Ovary (tissue), 10 donors: ENCODE measurements around the gene SUPT20H. TPM values are rescaled to one million over a fixed set of nuclear protein-coding genes. Genes with fewer than 3 reads are reported as not detected.

ENCODE experiments used
- DNase-seq, 5 donors: peaks; one replicate each; pipeline ENCODE4 v3.0.0-alpha.2; 2019 to 2020
- H3K27ac ChIP-seq, 2 donors: fragments of 200-600 bp; one replicate each; pipeline versions ENCODE4 v1.5.1 to v1.8.0; 2019 to 2022
- H3K27me3 ChIP-seq: fragments of 200-600 bp; one replicate; pipeline ENCODE4 v1.8.0; 2022
- H3K36me3 ChIP-seq: fragments of 200-600 bp; sonication (generic); one replicate; pipeline ENCODE4 v1.5.1; 2019
- H3K4me1 ChIP-seq: one replicate; pipeline ENCODE4 v1.8.1; 2013; ENCODE audit warnings: mild to moderate bottlenecking, moderate library complexity; ENCODE audit not compliant: insufficient read depth
- H3K4me3 ChIP-seq: fragments of 200-600 bp; sonication (generic); one replicate; pipeline ENCODE4 v1.5.1; 2017
- H3K9me3 ChIP-seq, 2 donors: fragments of 200-600 bp in 1 of 2; sonication (generic) in 1 of 2; one replicate each; pipeline versions ENCODE4 v1.5.1 to v1.8.1; 2013 to 2019; ENCODE audit warnings: mild to moderate bottlenecking in 1 of 2, moderate library complexity in 1 of 2
- CTCF ChIP-seq, 3 donors: fragments of 450-650 bp in 2 of 3; fragments of 200-600 bp in 1 of 3; IDR thresholded peaks; one replicate each; pipeline versions ENCODE4 v1.5.1 to v1.8.0; 2016 to 2022; ENCODE audit warnings: antibody characterized with exemption in 3 of 3, mild to moderate bottlenecking in 1 of 3
- EP300 ChIP-seq: sonication (generic); formaldehyde crosslinking; IDR thresholded peaks from one replicate; pipeline ENCODE4 v1.6.1; 2017; ENCODE audit warnings: antibody characterized with exemption
- POLR2A ChIP-seq: fragments of 450-650 bp; IDR thresholded peaks from one replicate; pipeline ENCODE4 v1.6.1; 2017; ENCODE audit warnings: antibody characterized with exemption, mild to moderate bottlenecking, moderate library complexity
- WGBS, 3 donors: extraction: QIAGEN DNeasy Blood & Tissue Kit in 1 of 3; methylation state at CpG; one replicate each; pipeline versions ENCODE4 v1.1.5 to v1.1.7; 2013 to 2017; 5-methylcytosine and 5-hydroxymethylcytosine counted together
- intact Hi-C, 4 donors: fragments of 100-400 bp; cut with DNase I; formaldehyde crosslinking; loops; one replicate each; pipeline versions ENCODE4 v1.11.0 to v1.15.1; 2022 to 2023
- long read RNA-seq, 3 donors: library from polyadenylated mRNA in 2 of 3; unstranded in 2 of 3; transcript quantifications; one replicate each; pipeline ENCODE4 v2.0.0 and lab custom pipeline, GENCODE V29; 2021 to 2026
- polyA plus RNA-seq, 2 donors: library from polyadenylated mRNA; stranded (reverse); fragments of 200-250 nt in 1 of 2; fragments of 350-450 nt in 1 of 2; fragmentation: Illumina TruSeq in 1 of 2; extraction: RNeasy Lipid Tissue Mini Kit (QIAGEN cat#74804) in 1 of 2; gene quantifications; one replicate each; pipeline ENCODE4 v1.2.3, GENCODE V29; 2013 to 2014
- total RNA-seq, 7 donors: library from RNA; depleted of rRNA in 2 of 7; stranded (reverse); fragments of >200 nt in 2 of 7; fragmentation: NEBNext Ultra II Directional in 3 of 7; extraction: Animal tissue kit (Norgen Biotek cat#: 25700) in 3 of 7; gene quantifications; one replicate each; pipeline versions ENCODE4 v1.1.0 to v1.2.4, GENCODE V29; 2016 to 2023
- donor health status: DM: no; HTN: no; CAD: no; lungs with moderate emphysema.
- donor health status: DM: no; HTN: no; CAD: no.
- donor health status: Bipolar disorder and iron deficiency.
- donor health status: DM: yes; HTN: yes; CAD: no.
- donor health status: DM: no; HTN: no; CAD: no.
- donor health status: DM: yes; HTN: yes; CAD: no.

SUPT20H gene
- total RNA-seq (10 to 100 TPM; 36.6 to 57.1 (median 50.9) TPM), polyA plus RNA-seq (100 to 1,000 TPM in 1 of 2 donors, 10 to 100 TPM in 1; 31.7 to 108 TPM)
- long read RNA-seq, donor 1, partial matches to known transcripts = 9 of 49 reads
- long read RNA-seq, donor 1, other reads (novel, unspliced or antisense) = 35 of 49 reads
- long read RNA-seq, donor 2, partial matches to known transcripts = 0 of 6 reads
- long read RNA-seq, donor 2, other reads (novel, unspliced or antisense) = 0 of 6 reads
- long read RNA-seq, donor 3, partial matches to known transcripts = 4 of 65 reads
- long read RNA-seq, donor 3, other reads (novel, unspliced or antisense) = 55 of 65 reads

GRCh38 chr13:37058910-37059847 lies at the start of gene SUPT20H:
SUPT20H (minus strand) TSS chr13:37059688; CDS start chr13:37051490, 8,198 bp downstream.
- no peaks in the 10 kb centered on the region for H3K4me1 ChIP-seq
- peak; percentile 90 to 97 (median 93) for DNase-seq
- intact Hi-C loops = no loop called here
- no peaks in the 10 kb centered on the region for H3K27me3 ChIP-seq
- WGBS, 3 donors = 0 to 1% (median 0%) methylated on average over 67 to 75 of the region's 75 CpGs
- H3K36me3 ChIP-seq = no peaks in the 10 kb centered on the region
- H3K27ac ChIP-seq = peak within 1 kb of the TSS; percentile 54 to 79
- no peaks in the 10 kb centered on the region for H3K9me3 ChIP-seq
- peak; percentile 78 for TF ChIP-seq POLR2A
- no peak for TF ChIP-seq EP300
- peak within 1 kb of the TSS; percentile 81 for H3K4me3 ChIP-seq

DNA sequence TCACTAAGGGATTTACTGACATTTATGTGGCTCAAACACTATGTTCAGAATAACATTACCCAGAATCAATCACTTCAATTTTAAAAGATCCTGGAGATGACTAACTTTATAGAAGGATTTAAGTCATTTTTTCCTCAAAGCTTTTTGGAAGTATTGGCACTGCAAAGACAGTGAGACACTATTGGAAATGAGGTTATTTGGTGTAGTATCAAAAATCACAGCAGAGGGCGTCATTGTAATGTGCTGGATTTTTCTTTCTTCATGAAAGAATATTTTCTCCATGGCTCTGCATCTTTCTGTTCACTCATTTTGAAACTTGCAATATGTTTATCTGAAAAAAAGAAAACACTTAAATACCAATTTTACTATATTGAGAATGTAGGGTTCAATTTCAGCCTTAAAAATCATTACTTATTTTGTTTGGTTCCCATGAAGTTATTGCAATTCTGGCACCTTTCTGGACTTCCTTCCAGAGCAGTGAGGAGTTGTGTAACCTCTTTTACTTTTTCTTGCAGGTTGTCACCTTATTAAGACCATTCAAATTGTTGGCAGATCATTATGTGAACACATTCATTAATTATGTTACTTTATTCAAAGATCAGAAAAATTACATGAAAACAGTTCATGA lies 49.7 kb upstream of the SUPT20H start:
- intact Hi-C loops = loop anchor here in 1 of 4 donors (10.0 kb wide), 1 partner anchor 496 kb away; no protein-coding TSS in a partner anchor
- no peaks in the 10 kb centered on the region for H3K4me1 ChIP-seq
- WGBS, 3 donors = 0 to 3% (median 0%) methylated on average over 1 of the region's 1 CpG
- no peak for TF ChIP-seq POLR2A
- TF ChIP-seq EP300 = no peak
- TF ChIP-seq CTCF (IDR thresholded peaks at IDR 0.05) = peak in 2 of 3 donors; percentile 30 to 40
- H3K36me3 ChIP-seq = no peaks in the 10 kb centered on the region
- no peak overlapping the region for H3K27ac ChIP-seq
- H3K9me3 ChIP-seq = no peaks in the 10 kb centered on the region
- H3K4me3 ChIP-seq = no peak overlapping the region
- no peaks in the 10 kb centered on the region for H3K27me3 ChIP-seq
- no peak for DNase-seq

GRCh38 chr13:37107868-37108267 lies 48.4 kb upstream of the SUPT20H start:
- no peak for TF ChIP-seq EP300
- no peak for TF ChIP-seq CTCF (IDR thresholded peaks at IDR 0.05)
- TF ChIP-seq POLR2A = no peak
- 89 to 97% (median 92%) methylated on average over 1 of the region's 1 CpG for WGBS, 3 donors
- Histone ChIP-seq H3K4me3 (no peak overlapping the region), H3K27ac (no peak overlapping the region), H3K9me3 (no peaks in the 10 kb centered on the region), H3K4me1 (no peaks in the 10 kb centered on the region), H3K27me3 (no peaks in the 10 kb centered on the region), H3K36me3 (no peaks in the 10 kb centered on the region)
- intact Hi-C loops = loop anchor here in 1 of 4 donors (10.0 kb wide), 1 partner anchor 497 kb away; no protein-coding TSS in a partner anchor
- no peak for DNase-seq

DNA sequence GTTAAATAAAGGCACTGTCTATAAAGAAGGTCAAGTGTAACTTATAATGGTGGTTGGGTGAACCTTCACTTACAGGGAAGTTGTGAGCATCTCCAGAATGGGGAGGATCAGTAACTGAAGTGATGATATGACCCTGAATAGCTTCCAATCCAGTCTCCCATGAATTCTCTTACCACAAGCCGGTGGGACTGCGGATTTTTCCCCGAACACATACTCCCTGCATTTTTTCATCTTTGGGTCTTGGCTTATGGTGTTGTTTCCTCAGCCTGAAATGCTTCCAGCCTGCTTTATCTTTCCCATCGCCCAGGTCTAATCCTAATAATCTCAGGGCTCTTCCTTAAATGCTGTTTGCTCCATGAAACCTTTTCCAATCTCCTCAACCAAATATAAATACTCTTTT lies 48.0 kb upstream of the SUPT20H start:
- no peaks in the 10 kb centered on the region for H3K4me1 ChIP-seq
- TF ChIP-seq EP300 = no peak
- no peaks in the 10 kb centered on the region for H3K9me3 ChIP-seq
- DNase-seq = no peak
- intact Hi-C loops = loop anchor here in 1 of 4 donors (10.0 kb wide), 1 partner anchor 497 kb away; no protein-coding TSS in a partner anchor
- H3K27ac ChIP-seq = no peak overlapping the region
- no peaks in the 10 kb centered on the region for H3K36me3 ChIP-seq
- H3K4me3 ChIP-seq = no peak overlapping the region
- WGBS, 3 donors = 41 to 49% (median 48%) methylated on average over 4 of the region's 4 CpGs
- H3K27me3 ChIP-seq = no peaks in the 10 kb centered on the region

- intact Hi-C loops = loop anchor here in 1 of 4 donors (10.0 kb wide), 1 partner anchor 498 kb away; no protein-coding TSS in a partner anchor
Observed at GRCh38 chr13:37106642-37107041, 47.2 kb upstream of the SUPT20H start.

More at GRCh38 chr13:37106642-37107041, 47.2 kb upstream of the SUPT20H start:
- H3K27ac ChIP-seq = no peak overlapping the region
- H3K4me1 ChIP-seq = no peaks in the 10 kb centered on the region
- H3K27me3 ChIP-seq = no peaks in the 10 kb centered on the region
- 81 to 89% (median 82%) methylated on average over 2 of the region's 2 CpGs for WGBS, 3 donors
- H3K4me3 ChIP-seq = no peak overlapping the region
- H3K9me3 ChIP-seq = no peaks in the 10 kb centered on the region
- no peak for DNase-seq
- H3K36me3 ChIP-seq = no peaks in the 10 kb centered on the region
- TF ChIP-seq EP300 (no peak), CTCF (IDR thresholded peaks at IDR 0.05) (no peak), POLR2A (no peak)
